Activated T-helper 1 cell treated with anti-CD3 and anti-CD28 coated beads, Interleukin-2, amount 50 U/mL, for 16 hours (primary cell): ENCODE data around the gene DSCAM.

Experiments
- DNase-seq, 2 donors: peaks; one replicate each; pipeline ENCODE4 v3.0.0-alpha.2; 2020; ENCODE audit warnings: low read depth in 1 of 2, low spot score in 1 of 2

DSCAM gene

GRCh38 chr21:40402884-40403582, 443.9 kb downstream of the DSCAM start:
- no peak for DNase-seq

- DNase-seq: no peak
Observed at GRCh38 chr21:40395732-40396131, 451.2 kb downstream of the DSCAM start.

GRCh38 chr21:40393066-40393465, 453.9 kb downstream of the DSCAM start:
- no peak for DNase-seq

GRCh38 chr21:40388046-40388445, 458.9 kb downstream of the DSCAM start:
- no peak for DNase-seq

GRCh38 chr21:40386981-40387747, 459.8 kb downstream of the DSCAM start:
- no peak for DNase-seq

GRCh38 chr21:40386294-40386911, 460.6 kb downstream of the DSCAM start:
- no peak for DNase-seq

- DNase-seq: no peak
Observed at GRCh38 chr21:40385883-40386282, 461.1 kb downstream of the DSCAM start.

- no peak for DNase-seq
Observed at GRCh38 chr21:40383951-40384350, 463.0 kb downstream of the DSCAM start.

- DNase-seq: no peak
Observed at GRCh38 chr21:40381111-40381510, 465.8 kb downstream of the DSCAM start.

GRCh38 chr21:40379881-40380810, 466.8 kb downstream of the DSCAM start:
- no peak for DNase-seq

- DNase-seq: no peak
Observed at GRCh38 chr21:40377135-40377534, 469.8 kb downstream of the DSCAM start.

GRCh38 chr21:40373761-40374160, 473.2 kb downstream of the DSCAM start:
- DNase-seq: no peak

- DNase-seq: no peak
Observed at GRCh38 chr21:40372506-40372905, 474.5 kb downstream of the DSCAM start.

GRCh38 chr21:40371329-40371728, 475.6 kb downstream of the DSCAM start:
- no peak for DNase-seq

- no peak for DNase-seq
Observed at GRCh38 chr21:40356644-40357043, 490.3 kb downstream of the DSCAM start.

GRCh38 chr21:40355076-40355475, 491.9 kb downstream of the DSCAM start:
- DNase-seq: no peak

- no peak for DNase-seq
Observed at GRCh38 chr21:40351006-40351405, 496.0 kb downstream of the DSCAM start.

GRCh38 chr21:40349591-40349990, 497.4 kb downstream of the DSCAM start:
- no peak for DNase-seq

GRCh38 chr21:40345711-40346321, 501.1 kb downstream of the DSCAM start:
- no peak for DNase-seq

GRCh38 chr21:40340357-40340756, 506.6 kb downstream of the DSCAM start:
- no peak for DNase-seq

GRCh38 chr21:40339050-40339449, 507.9 kb downstream of the DSCAM start:
- no peak for DNase-seq
